LNCaP clone FGC (cell line): ENCODE measurements around the gene CLN5.

Experiments used
- DNase-seq: peaks from one replicate; pipeline ENCODE4 v3.0.0-alpha.2; 2011; ENCODE audit warnings: low read depth
- H3K4me3 ChIP-seq: 2 replicates; pipeline ENCODE4 v1.5.1; 2011; ENCODE audit warnings: mild to moderate bottlenecking, low read depth, low read length, control low read depth
- CTCF ChIP-seq: IDR thresholded peaks from 2 replicates; pipeline ENCODE4 v1.5.1; 2012; ENCODE audit warnings: mild to moderate bottlenecking; ENCODE audit not compliant: control insufficient read depth, insufficient read depth; ENCODE audit errors: extremely low read depth

CLN5 gene

GRCh38 chr13:76991796-76992547 is at the start of gene CLN5:
CLN5 (plus strand) TSS chr13:76992081; CDS start chr13:76992099, 18 bp downstream.
- peak within 1 kb of the TSS; percentile 68 for H3K4me3 ChIP-seq
- no peak for TF ChIP-seq CTCF
- DNase-seq: peak; percentile 79

- DNase-seq: no peak
- no peak for TF ChIP-seq CTCF
- H3K4me3 ChIP-seq: no peak overlapping the region
Measured at GRCh38 chr13:76942363-76942762, 49.5 kb upstream of the CLN5 start.

- no peak for DNase-seq
- H3K4me3 ChIP-seq: no peak overlapping the region
- TF ChIP-seq CTCF: no peak
Measured at GRCh38 chr13:76943646-76944045, 48.2 kb upstream of the CLN5 start.

GRCh38 chr13:76944456-76944855 is 47.4 kb upstream of the CLN5 start:
- DNase-seq: no peak
- H3K4me3 ChIP-seq: no peak overlapping the region
- TF ChIP-seq CTCF: no peak

DNA sequence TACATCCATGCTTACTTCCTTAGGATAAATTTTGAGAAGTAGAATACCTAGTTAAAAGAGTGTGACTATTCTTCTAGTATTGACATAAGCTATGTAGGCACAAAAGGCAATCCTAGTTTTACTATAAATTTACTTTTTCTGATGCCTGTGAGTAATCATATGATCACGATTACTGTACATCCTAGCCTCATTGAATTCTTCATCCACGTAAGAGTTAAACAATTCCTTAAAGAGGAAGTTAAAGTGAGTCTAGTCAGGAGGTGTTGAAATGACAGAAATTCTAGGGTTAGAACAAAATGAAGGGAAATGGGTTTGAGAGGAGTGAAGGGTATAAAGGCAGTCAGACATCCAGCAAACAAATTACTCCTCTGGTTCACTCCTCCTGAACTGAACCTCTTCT is 43.7 kb upstream of the CLN5 start, which contains the start of gene ACOD1:
TSS of gene ACOD1 (plus strand) at position 363 of the 400 bp plus-strand sequence. CDS start 48 bp downstream, outside the sequence.
- no peak for TF ChIP-seq CTCF
- H3K4me3 ChIP-seq: no peak within 1 kb of the TSS
- DNase-seq: no peak

- DNase-seq: no peak
- no peak overlapping the region for H3K4me3 ChIP-seq
- no peak for TF ChIP-seq CTCF
Measured at GRCh38 chr13:76950101-76950500, 41.8 kb upstream of the CLN5 start.

DNA sequence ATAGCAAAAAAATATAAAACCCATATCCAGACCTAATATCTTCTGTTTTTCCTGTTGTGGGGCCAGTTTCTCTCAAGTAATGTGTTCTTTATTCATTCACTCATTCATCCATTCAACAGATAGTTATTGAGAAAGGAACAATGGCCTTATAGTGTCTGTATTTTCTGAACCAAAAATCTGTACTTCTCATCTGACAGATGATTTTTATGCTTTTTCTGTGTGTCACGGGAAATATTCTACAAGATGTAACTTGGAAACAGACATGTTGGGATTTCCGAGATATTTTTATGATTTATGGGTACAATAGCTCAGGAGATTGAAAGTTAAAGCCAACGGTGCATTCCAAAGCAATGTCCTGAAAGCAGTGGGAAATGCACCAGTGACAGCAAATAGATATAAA is 37.9 kb upstream of the CLN5 start:
- no peak overlapping the region for H3K4me3 ChIP-seq
- no peak for DNase-seq
- no peak for TF ChIP-seq CTCF
